Measurements from ENCODE around the gene ANKRD33B. TPM values are rescaled to one million over a fixed set of nuclear protein-coding genes. Genes with fewer than 3 reads are reported as not detected.
A peak's percentile ranks its signal among the peaks of the same experiment; 100 is the strongest.
"Not testable (repeated sequence)": the region's sequence is repeated elsewhere in the genome, so short reads cannot be mapped to it uniquely, and the experiment has no call there.

The ANKRD33B gene
- total and polyA plus RNA-seq, 11 donors, result 0.98 to 33.8 (median 4.9) TPM

DNA sequence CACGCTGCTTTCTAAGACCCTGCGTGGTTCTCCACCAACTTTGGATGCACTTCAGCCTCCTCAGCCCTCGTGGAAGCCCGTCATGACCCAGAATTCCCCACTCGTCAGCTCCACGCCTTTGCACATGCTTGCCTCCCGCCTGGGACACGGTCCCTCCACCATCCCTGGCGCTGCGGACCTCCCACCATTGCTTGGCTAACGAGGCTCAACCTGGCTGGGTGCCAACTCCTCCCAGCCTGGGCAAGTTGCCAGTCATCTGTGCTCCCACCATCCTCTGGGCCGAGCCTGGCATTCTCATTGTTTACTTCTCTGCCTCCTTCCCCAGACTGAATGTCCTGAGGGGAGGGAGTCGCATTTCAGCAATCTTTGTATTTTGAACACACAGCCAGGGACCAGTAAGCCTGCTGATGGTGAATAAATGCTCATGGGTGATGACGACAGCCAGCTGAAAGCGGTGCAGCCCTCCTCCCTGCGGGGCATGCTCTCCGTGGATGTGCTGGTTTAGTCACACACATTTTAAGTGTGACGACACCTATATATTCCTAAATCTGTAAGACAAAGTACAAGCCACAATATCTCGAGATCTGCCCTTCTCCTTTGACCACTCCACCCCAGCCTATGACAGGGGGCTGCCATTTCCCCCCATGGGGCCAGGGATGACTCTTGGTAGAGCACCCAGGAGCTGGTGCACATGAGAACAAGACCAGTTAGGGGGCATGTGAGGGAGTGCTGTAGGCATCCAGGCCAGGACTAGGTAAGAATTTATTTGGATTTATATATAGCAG is 37.6 kb downstream of the ANKRD33B start:
- intact Hi-C loops (cut with DNase I), result loop anchor here in 5 of 10 donors (5.0 kb wide), 2 partner anchors 34 to 39 kb away; partner anchors contain the start of gene ANKRD33B (in 1 of the 5)
- 8 to 15% (median 12%) methylated on average over 18 to 19 of the region's 19 CpGs for WGBS, 4 donors
- Histone ChIP-seq H3K27ac (peak overlapping the region; percentile 17 to 89 (median 80)), H3K4me1 (peaks cover 0 to 45% (median 26%) of the 10 kb centered on the region in 12 donors), H3K27me3 (no peaks in the 10 kb centered on the region), H3K4me3 (peak overlapping the region in 4 of 12 donors; percentile 3 to 22 (median 14)), H3K9me3 (no peaks in the 10 kb centered on the region), H3K36me3 (no peaks in the 10 kb centered on the region)
- DNase-seq, result peak; percentile 88 to 90 (median 89)
- ATAC-seq, result peak; percentile 90 to 92 (median 91)
- TF ChIP-seq CTCF (IDR thresholded peaks at IDR 0.05), result no peak
- no peak for TF ChIP-seq POLR2A (IDR thresholded peaks at IDR 0.05)

DNA sequence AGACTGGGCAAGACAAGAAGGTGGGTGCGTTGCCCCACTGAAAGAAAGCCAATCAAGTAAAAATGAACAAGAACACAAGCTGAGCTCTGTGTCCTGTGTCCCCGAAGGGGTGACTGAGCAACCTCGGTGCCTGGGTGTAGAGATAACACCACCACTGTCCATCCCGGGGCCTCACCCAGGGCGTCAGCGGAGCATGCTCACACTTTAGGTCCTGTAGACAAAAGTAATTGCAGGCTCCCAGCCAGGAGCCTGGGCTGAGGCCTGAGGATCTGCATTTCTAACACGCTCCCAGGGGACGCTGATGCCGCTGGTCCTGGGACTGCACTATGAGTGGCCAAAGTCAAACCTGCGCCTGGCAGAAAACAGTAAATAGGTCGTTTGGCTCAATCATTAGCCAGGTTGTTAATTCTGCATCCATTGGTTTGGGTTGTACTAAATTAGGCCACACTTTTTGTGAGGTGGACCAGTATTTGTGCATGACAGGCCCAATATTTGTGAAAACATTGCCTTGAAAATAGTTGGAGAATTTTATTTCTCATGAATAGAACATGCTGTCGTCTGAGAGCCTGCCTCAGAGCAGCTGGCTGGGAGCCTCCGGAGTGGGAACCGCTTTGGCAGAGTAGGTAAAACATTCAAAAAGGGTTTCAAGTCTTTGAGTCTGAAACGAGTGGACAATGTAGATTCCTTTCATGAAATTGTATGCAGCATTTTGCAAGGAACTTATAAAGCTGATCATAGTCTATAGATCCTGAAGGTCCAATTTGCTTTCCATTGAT is 38.3 kb downstream of the ANKRD33B start:
- H3K4me3 ChIP-seq, result peak overlapping the region in 1 of 12 donors; percentile 16
- WGBS, 4 donors, result 39 to 49% (median 45%) methylated on average over 13 to 15 of the region's 15 CpGs
- H3K9me3 ChIP-seq, result no peaks in the 10 kb centered on the region
- no peaks in the 10 kb centered on the region for H3K36me3 ChIP-seq
- ATAC-seq (peak; percentile 37 to 64 (median 56)), DNase-seq (peak in 2 of 5 donors; percentile 51 to 59)
- peaks cover 1 to 46% (median 28%) of the 10 kb centered on the region in 12 donors for H3K4me1 ChIP-seq
- H3K27me3 ChIP-seq, result no peaks in the 10 kb centered on the region
- peak overlapping the region; percentile 17 to 89 (median 80) for H3K27ac ChIP-seq
- no peak for TF ChIP-seq CTCF (IDR thresholded peaks at IDR 0.05)
- TF ChIP-seq POLR2A (IDR thresholded peaks at IDR 0.05), result no peak
- intact Hi-C loops (cut with DNase I), result loop anchor here in 5 of 10 donors (5.0 kb wide), 2 partner anchors 35 to 40 kb away; partner anchors contain the start of gene ANKRD33B (in 1 of the 5)

- no peaks in the 10 kb centered on the region for H3K27me3 ChIP-seq
- no peaks in the 10 kb centered on the region for H3K9me3 ChIP-seq
- intact Hi-C loops (cut with DNase I), result loop anchor here in 8 of 10 donors (5.0 kb wide), 2 partner anchors 38 to 43 kb away; partner anchors contain the start of gene ANKRD33B (in 1 of the 8)
- ATAC-seq (no peak), DNase-seq (no peak)
- no peaks in the 10 kb centered on the region for H3K36me3 ChIP-seq
- TF ChIP-seq POLR2A (IDR thresholded peaks at IDR 0.05) (no peak), CTCF (IDR thresholded peaks at IDR 0.05) (no peak)
- peaks cover 6 to 57% (median 40%) of the 10 kb centered on the region in 12 donors for H3K4me1 ChIP-seq
- no peak overlapping the region for H3K4me3 ChIP-seq
- peak overlapping the region in 2 of 12 donors; percentile 1 to 10 for H3K27ac ChIP-seq
- WGBS, 4 donors, result 80 to 100% (median 90%) methylated on average over 2 to 6 of the region's 6 CpGs
These were observed 41.1 kb downstream of the ANKRD33B start for GRCh38 chr5:10604975-10605374.

GRCh38 chr5:10606632-10607022 is 42.8 kb downstream of the ANKRD33B start:
- Histone ChIP-seq H3K27ac (peak overlapping the region in 11 of 12 donors; percentile 64 to 92 (median 77)), H3K4me1 (peaks cover 6 to 45% (median 28%) of the 10 kb centered on the region in 12 donors)
- H3K27me3 ChIP-seq, H3K36me3 ChIP-seq, H3K9me3 ChIP-seq, H3K4me3 ChIP-seq, DNase-seq, ATAC-seq: not testable (repeated sequence)
- WGBS, 4 donors, result 91 to 95% (median 93%) methylated on average over 9 of the region's 9 CpGs
- intact Hi-C loops (cut with DNase I), result loop anchor here in 3 of 10 donors (5.0 kb wide), 1 partner anchor 39 kb away; no protein-coding TSS in a partner anchor

Data from heart left ventricle (tissue), 16 donors.